ENCODE data around the gene MFGE8. TPM values are rescaled to one million over a fixed set of nuclear protein-coding genes. Genes with fewer than 3 reads are reported as not detected.

MFGE8 gene
- total and polyA plus RNA-seq, 9 of the 15 experiments (the other 6 are each of a cell fraction or from before 2014, with no cell fraction given), result 2.3 to 142 (median 62.3) TPM

DNA sequence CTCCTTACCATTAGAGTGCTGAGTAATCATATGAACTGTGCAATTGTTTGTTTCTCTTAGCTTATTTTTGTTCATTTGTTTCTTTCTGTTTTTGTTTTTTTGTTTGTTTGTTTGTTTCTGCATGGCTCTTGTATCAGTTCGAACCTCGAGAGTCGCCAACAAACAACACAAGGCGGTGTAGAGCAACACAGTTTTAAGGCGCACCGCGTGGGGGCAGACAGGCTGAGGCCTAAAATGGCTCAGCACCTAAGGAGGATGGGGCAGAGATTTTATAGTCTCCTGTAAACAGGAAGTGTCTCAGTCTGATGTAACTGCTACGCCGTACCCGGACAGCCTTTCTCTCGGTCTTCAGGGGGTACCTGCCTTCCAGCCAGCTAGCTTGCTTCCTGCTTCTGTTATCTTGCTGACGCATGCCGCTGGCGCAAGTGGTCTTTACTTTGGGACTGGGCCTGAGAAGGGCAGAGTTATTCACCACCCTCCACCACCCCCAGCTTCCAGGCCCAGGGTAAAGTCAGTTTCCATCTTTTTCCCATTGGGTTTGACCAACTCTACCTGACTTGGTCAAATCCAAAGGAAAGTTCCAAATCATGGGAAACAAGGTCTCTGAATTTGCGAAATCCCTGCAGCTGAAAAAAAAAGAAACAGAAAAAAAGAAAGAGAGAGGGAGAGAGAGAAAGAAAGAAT, 25.8 kb upstream of the MFGE8 start (continued):
- TF ChIP-seq RFX7 (CRISPR knock-in tag; IDR thresholded peaks at IDR 0.05), result no peak
- peak; percentile 44 for TF ChIP-seq DACH1 (IDR thresholded peaks at IDR 0.05; ENCODE audit: partially characterized antibody)
- no peak for TF ChIP-seq STAT5A (IDR thresholded peaks at IDR 0.05; ENCODE audit: borderline replicate concordance, low read length)
- TF ChIP-seq, protein P1, sequence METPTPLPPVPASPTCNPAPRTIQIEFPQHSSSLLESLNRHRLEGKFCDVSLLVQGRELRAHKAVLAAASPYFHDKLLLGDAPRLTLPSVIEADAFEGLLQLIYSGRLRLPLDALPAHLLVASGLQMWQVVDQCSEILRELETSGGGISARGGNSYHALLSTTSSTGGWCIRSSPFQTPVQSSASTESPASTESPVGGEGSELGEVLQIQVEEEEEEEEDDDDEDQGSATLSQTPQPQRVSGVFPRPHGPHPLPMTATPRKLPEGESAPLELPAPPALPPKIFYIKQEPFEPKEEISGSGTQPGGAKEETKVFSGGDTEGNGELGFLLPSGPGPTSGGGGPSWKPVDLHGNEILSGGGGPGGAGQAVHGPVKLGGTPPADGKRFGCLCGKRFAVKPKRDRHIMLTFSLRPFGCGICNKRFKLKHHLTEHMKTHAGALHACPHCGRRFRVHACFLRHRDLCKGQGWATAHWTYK (CRISPR knock-in tag; IDR thresholded peaks at IDR 0.05), result 0 out of 2 replicates have a peak, but pooled peaks have one; percentile 43
- TF ChIP-seq LARP7 (IDR thresholded peaks at IDR 0.05), result no peak
- 0 out of 2 replicates have a peak, but pooled peaks have one; percentile 19 for TF ChIP-seq MTA1 (IDR thresholded peaks at IDR 0.05; ENCODE audit: borderline replicate concordance)
- peak; percentile 90; the same call in 1 of the 2 replicates for TF ChIP-seq HDAC8 (tag; IDR thresholded peaks at IDR 0.05)
- TF ChIP-seq, protein P2, sequence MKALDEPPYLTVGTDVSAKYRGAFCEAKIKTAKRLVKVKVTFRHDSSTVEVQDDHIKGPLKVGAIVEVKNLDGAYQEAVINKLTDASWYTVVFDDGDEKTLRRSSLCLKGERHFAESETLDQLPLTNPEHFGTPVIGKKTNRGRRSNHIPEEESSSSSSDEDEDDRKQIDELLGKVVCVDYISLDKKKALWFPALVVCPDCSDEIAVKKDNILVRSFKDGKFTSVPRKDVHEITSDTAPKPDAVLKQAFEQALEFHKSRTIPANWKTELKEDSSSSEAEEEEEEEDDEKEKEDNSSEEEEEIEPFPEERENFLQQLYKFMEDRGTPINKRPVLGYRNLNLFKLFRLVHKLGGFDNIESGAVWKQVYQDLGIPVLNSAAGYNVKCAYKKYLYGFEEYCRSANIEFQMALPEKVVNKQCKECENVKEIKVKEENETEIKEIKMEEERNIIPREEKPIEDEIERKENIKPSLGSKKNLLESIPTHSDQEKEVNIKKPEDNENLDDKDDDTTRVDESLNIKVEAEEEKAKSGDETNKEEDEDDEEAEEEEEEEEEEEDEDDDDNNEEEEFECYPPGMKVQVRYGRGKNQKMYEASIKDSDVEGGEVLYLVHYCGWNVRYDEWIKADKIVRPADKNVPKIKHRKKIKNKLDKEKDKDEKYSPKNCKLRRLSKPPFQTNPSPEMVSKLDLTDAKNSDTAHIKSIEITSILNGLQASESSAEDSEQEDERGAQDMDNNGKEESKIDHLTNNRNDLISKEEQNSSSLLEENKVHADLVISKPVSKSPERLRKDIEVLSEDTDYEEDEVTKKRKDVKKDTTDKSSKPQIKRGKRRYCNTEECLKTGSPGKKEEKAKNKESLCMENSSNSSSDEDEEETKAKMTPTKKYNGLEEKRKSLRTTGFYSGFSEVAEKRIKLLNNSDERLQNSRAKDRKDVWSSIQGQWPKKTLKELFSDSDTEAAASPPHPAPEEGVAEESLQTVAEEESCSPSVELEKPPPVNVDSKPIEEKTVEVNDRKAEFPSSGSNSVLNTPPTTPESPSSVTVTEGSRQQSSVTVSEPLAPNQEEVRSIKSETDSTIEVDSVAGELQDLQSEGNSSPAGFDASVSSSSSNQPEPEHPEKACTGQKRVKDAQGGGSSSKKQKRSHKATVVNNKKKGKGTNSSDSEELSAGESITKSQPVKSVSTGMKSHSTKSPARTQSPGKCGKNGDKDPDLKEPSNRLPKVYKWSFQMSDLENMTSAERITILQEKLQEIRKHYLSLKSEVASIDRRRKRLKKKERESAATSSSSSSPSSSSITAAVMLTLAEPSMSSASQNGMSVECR (CRISPR knock-in tag; IDR thresholded peaks at IDR 0.05), result no peak
- TF ChIP-seq, protein P3, sequence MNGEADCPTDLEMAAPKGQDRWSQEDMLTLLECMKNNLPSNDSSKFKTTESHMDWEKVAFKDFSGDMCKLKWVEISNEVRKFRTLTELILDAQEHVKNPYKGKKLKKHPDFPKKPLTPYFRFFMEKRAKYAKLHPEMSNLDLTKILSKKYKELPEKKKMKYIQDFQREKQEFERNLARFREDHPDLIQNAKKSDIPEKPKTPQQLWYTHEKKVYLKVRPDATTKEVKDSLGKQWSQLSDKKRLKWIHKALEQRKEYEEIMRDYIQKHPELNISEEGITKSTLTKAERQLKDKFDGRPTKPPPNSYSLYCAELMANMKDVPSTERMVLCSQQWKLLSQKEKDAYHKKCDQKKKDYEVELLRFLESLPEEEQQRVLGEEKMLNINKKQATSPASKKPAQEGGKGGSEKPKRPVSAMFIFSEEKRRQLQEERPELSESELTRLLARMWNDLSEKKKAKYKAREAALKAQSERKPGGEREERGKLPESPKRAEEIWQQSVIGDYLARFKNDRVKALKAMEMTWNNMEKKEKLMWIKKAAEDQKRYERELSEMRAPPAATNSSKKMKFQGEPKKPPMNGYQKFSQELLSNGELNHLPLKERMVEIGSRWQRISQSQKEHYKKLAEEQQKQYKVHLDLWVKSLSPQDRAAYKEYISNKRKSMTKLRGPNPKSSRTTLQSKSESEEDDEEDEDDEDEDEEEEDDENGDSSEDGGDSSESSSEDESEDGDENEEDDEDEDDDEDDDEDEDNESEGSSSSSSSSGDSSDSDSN (IDR thresholded peaks at IDR 0.05; ENCODE audit: borderline replicate concordance in 1 of 2, low read depth in 2 of 2, low read length in 2 of 2), result peak in 1 of 2 experiments; percentile 56; a peak in 1 of 4 replicates
- TF ChIP-seq, protein P4, sequence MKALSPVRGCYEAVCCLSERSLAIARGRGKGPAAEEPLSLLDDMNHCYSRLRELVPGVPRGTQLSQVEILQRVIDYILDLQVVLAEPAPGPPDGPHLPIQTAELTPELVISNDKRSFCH (CRISPR knock-in tag; IDR thresholded peaks at IDR 0.05), result no peak
- TF ChIP-seq, protein P4 (tag; IDR thresholded peaks at IDR 0.05), result peak; percentile 50; the same call in 1 of the 2 replicates
- peak; percentile 56 to 66; a peak in 3 of 4 replicates for TF ChIP-seq MAZ (CRISPR knock-in tag; conservative IDR thresholded peaks at IDR 0.05 in 1 of 2, IDR thresholded peaks at IDR 0.05 in 1 of 2)
- TF ChIP-seq ZNF444 (CRISPR knock-in tag; IDR thresholded peaks at IDR 0.05), result no peak
- 0 out of 2 replicates have a peak, but pooled peaks have one; percentile 49 for TF ChIP-seq THRAP3 (IDR thresholded peaks at IDR 0.05; ENCODE audit: borderline replicate concordance)
- TF ChIP-seq PYGO2 (tag; IDR thresholded peaks at IDR 0.05), result peak; percentile 72; the same call in 1 of the 2 replicates
- no peak for TF ChIP-seq HNRNPK (IDR thresholded peaks at IDR 0.05; ENCODE audit: low read depth, low read length, poor library complexity, severe bottlenecking)
- no peak for TF ChIP-seq ZNF133 (CRISPR knock-in tag; IDR thresholded peaks at IDR 0.05)
- TF ChIP-seq SRSF7 (optimal IDR thresholded peaks at IDR 0.05; ENCODE audit: low read depth, low read length), result no peak
- no peak for TF ChIP-seq BCL6 (CRISPR knock-in tag; IDR thresholded peaks at IDR 0.05)
- no peak for TF ChIP-seq COPS2 (conservative IDR thresholded peaks at IDR 0.05)

Data from K562 (cell line).